Neuronal stem cell (in vitro differentiated cells): ENCODE results near the gene KMT2A.

Experiments
- DNase-seq: peaks from one replicate; pipeline ENCODE4 v3.0.0-alpha.2; 2013; ENCODE audit warnings: low spot score
- H2AFZ ChIP-seq: one replicate; pipeline ENCODE4 v1.6.1; 2013; ENCODE audit warnings: mild to moderate bottlenecking, low read length, inconsistent platforms
- H2AK5ac ChIP-seq: 2 replicates; pipeline ENCODE4 v1.6.1; 2013; ENCODE audit warnings: low read depth, mild to moderate bottlenecking, inconsistent platforms, low read length, moderate library complexity, mixed read lengths
- H2BK120ac ChIP-seq: 2 replicates; pipeline ENCODE4 v1.6.1; 2013; ENCODE audit warnings: low read depth, mild to moderate bottlenecking, inconsistent platforms, low read length, moderate library complexity, mixed read lengths
- H2BK12ac ChIP-seq: one replicate; pipeline ENCODE4 v1.6.1; 2013; ENCODE audit warnings: low read length, inconsistent platforms
- H2BK15ac ChIP-seq: 2 replicates; pipeline ENCODE4 v1.6.1; 2013; ENCODE audit warnings: mild to moderate bottlenecking, low read length, inconsistent platforms, mixed read lengths
- H2BK5ac ChIP-seq: one replicate; pipeline ENCODE4 v1.6.1; 2013; ENCODE audit warnings: inconsistent platforms, mild to moderate bottlenecking, low read length, moderate library complexity
- H3K14ac ChIP-seq: one replicate; pipeline ENCODE4 v1.6.1; 2013; ENCODE audit warnings: low read length, inconsistent platforms
- H3K18ac ChIP-seq: 2 replicates; pipeline ENCODE4 v1.6.1; 2013; ENCODE audit warnings: low read length, inconsistent platforms
- H3K23ac ChIP-seq: 2 replicates; pipeline ENCODE4 v1.6.1; 2013; ENCODE audit warnings: low read depth, mild to moderate bottlenecking, mixed read lengths, low read length, inconsistent platforms; ENCODE audit not compliant: poor library complexity
- H3K27ac ChIP-seq: replicated peaks from 3 replicates; pipeline ENCODE4 v1.5.1; 2013; ENCODE audit warnings: low read length, inconsistent platforms
- H3K27me3 ChIP-seq, 3 experiments: 2 replicates each; pipeline ENCODE4 v1.6.1; 2013; ENCODE audit warnings: low read length in 3 of 3, mild to moderate bottlenecking in 2 of 3, inconsistent platforms in 1 of 3, low read depth in 1 of 3, mixed read lengths in 1 of 3, moderate library complexity in 1 of 3; ENCODE audit not compliant: control insufficient read depth in 3 of 3, insufficient read depth in 3 of 3
- H3K36me3 ChIP-seq, 2 donors: replicated peaks in 1 of 2; 2 replicates each; pipeline ENCODE4 v1.6.1; 2013; ENCODE audit warnings: low read length in 2 of 2; ENCODE audit not compliant: control insufficient read depth in 2 of 2, insufficient read depth in 2 of 2
- H3K4ac ChIP-seq: 2 replicates; pipeline ENCODE4 v1.6.1; 2013; ENCODE audit warnings: inconsistent platforms, mild to moderate bottlenecking, low read length, moderate library complexity
- H3K4me1 ChIP-seq, 2 donors: 1 replicate in 1 of 2; 2 replicates in 1 of 2; pipeline ENCODE4 v1.6.1; 2013; ENCODE audit warnings: low read length in 2 of 2, low read depth in 1 of 2; ENCODE audit not compliant: control insufficient read depth in 2 of 2, insufficient read depth in 1 of 2
- H3K4me2 ChIP-seq: one replicate; pipeline ENCODE4 v1.6.1; 2013; ENCODE audit warnings: mild to moderate bottlenecking, low read length, inconsistent platforms; ENCODE audit not compliant: insufficient read depth, poor library complexity, severe bottlenecking
- H3K4me3 ChIP-seq, 2 donors: 2 replicates each; pipeline ENCODE4 v1.5.1; 2013; ENCODE audit warnings: low read length in 2 of 2, mild to moderate bottlenecking in 2 of 2, inconsistent platforms in 1 of 2, moderate library complexity in 1 of 2
- H3K79me1 ChIP-seq: one replicate; pipeline ENCODE4 v1.6.1; 2013; ENCODE audit warnings: low read depth, mild to moderate bottlenecking, inconsistent platforms, low read length, moderate library complexity
- H3K9ac ChIP-seq: one replicate; pipeline ENCODE4 v1.6.1; 2013; ENCODE audit warnings: mild to moderate bottlenecking, low read depth, low read length, inconsistent platforms; ENCODE audit not compliant: poor library complexity
- H3K9me3 ChIP-seq, 2 donors: replicated peaks in 1 of 2; 2 replicates each; pipeline versions ENCODE3 to v1.6.1; 2013; ENCODE audit warnings: low read length in 2 of 2, mild to moderate bottlenecking in 2 of 2, inconsistent platforms in 1 of 2, low read depth in 1 of 2, mixed read lengths in 1 of 2, moderate library complexity in 1 of 2; ENCODE audit not compliant: control insufficient read depth in 2 of 2, insufficient read depth in 1 of 2
- H4K8ac ChIP-seq: one replicate; pipeline ENCODE4 v1.6.1; 2013; ENCODE audit warnings: low read depth, mild to moderate bottlenecking, inconsistent platforms, low read length, moderate library complexity
- H4K91ac ChIP-seq: one replicate; pipeline ENCODE4 v1.6.1; 2013; ENCODE audit warnings: low read length, low read depth, mild to moderate bottlenecking, inconsistent platforms; ENCODE audit not compliant: poor library complexity
- WGBS, 2 donors: extraction: QIAGEN DNeasy Blood & Tissue Kit; methylation state at CpG; one replicate each; pipeline ENCODE4 v1.1.7; 2013; ENCODE audit warnings: missing lambda C conversion rate in 2 of 2, mixed read lengths in 1 of 2; ENCODE audit not compliant: insufficient read length in 2 of 2, insufficient replicate concordance in 1 of 2; ENCODE audit errors: extremely low coverage in 2 of 2; 5-methylcytosine and 5-hydroxymethylcytosine counted together

Gene KMT2A

GRCh38 chr11:118410055-118410745 lies 26.1 kb upstream of the KMT2A start:
- H2AFZ ChIP-seq: no peak overlapping the region
- no peaks in the 10 kb centered on the region for H3K9me3 ChIP-seq
- peaks cover 2 to 72% of the 10 kb centered on the region in 2 donors for H3K36me3 ChIP-seq
- no peak overlapping the region for H3K23ac ChIP-seq
- DNase-seq: no peak
- H2BK120ac ChIP-seq: no peak overlapping the region
- no peak overlapping the region for H3K4me2 ChIP-seq
- no peak overlapping the region for H2BK15ac ChIP-seq
- H2BK5ac ChIP-seq: no peak overlapping the region
- no peak overlapping the region for H4K91ac ChIP-seq
- no peak overlapping the region for H3K27ac ChIP-seq
- no CpG with 5 or more reads among the region's 7 CpGs for WGBS, 2 donors
- no peaks in the 10 kb centered on the region for H3K4me1 ChIP-seq
- H2BK12ac ChIP-seq: no peak overlapping the region
- no peak overlapping the region for H2AK5ac ChIP-seq
- no peaks in the 10 kb centered on the region for H3K27me3 ChIP-seq
- H3K79me1 ChIP-seq: peaks cover 2% of the 10 kb centered on the region
- no peak overlapping the region for H3K18ac ChIP-seq
- H3K4ac ChIP-seq: no peak overlapping the region
- no peak overlapping the region for H4K8ac ChIP-seq
- H3K4me3 ChIP-seq: no peak overlapping the region
- no peak overlapping the region for H3K14ac ChIP-seq
- H3K9ac ChIP-seq: no peak overlapping the region

GRCh38 chr11:118411530-118411929 lies 24.8 kb upstream of the KMT2A start:
- Histone ChIP-seq H4K91ac (no peak overlapping the region), H3K4me2 (no peak overlapping the region), H3K4me1 (peaks cover 0 to 2% of the 10 kb centered on the region in 2 donors), H3K9ac (no peak overlapping the region), H3K9me3 (no peaks in the 10 kb centered on the region), H3K14ac (no peak overlapping the region), H2AK5ac (no peak overlapping the region), H2BK12ac (no peak overlapping the region), H3K36me3 (peaks cover 2 to 59% of the 10 kb centered on the region in 2 donors), H3K27me3 (no peaks in the 10 kb centered on the region), H2BK5ac (no peak overlapping the region), H3K4ac (no peak overlapping the region), H2BK15ac (no peak overlapping the region), H3K79me1 (peaks cover 2% of the 10 kb centered on the region), H4K8ac (no peak overlapping the region), H3K18ac (no peak overlapping the region), H3K4me3 (no peak overlapping the region), H3K23ac (no peak overlapping the region), H2AFZ (no peak overlapping the region), H2BK120ac (no peak overlapping the region), H3K27ac (no peak overlapping the region)
- DNase-seq: no peak
- no CpG with 5 or more reads among the region's 4 CpGs for WGBS, 2 donors

- peaks cover 0 to 47% of the 10 kb centered on the region in 2 donors for H3K36me3 ChIP-seq
- peaks cover 0 to 2% of the 10 kb centered on the region in 2 donors for H3K4me1 ChIP-seq
- H3K23ac ChIP-seq: no peak overlapping the region
- no peaks in the 10 kb centered on the region for H3K9me3 ChIP-seq
- H2BK120ac ChIP-seq: no peak overlapping the region
- H3K79me1 ChIP-seq: no peaks in the 10 kb centered on the region
- no peak overlapping the region for H2AFZ ChIP-seq
- H3K4me3 ChIP-seq: no peak overlapping the region
- H3K4me2 ChIP-seq: no peak overlapping the region
- H4K91ac ChIP-seq: no peak overlapping the region
- H3K18ac ChIP-seq: no peak overlapping the region
- H2AK5ac ChIP-seq: no peak overlapping the region
- no peak overlapping the region for H2BK12ac ChIP-seq
- no peak overlapping the region for H2BK5ac ChIP-seq
- no peak overlapping the region for H3K14ac ChIP-seq
- H2BK15ac ChIP-seq: no peak overlapping the region
- no peak overlapping the region for H3K27ac ChIP-seq
- no peak overlapping the region for H3K9ac ChIP-seq
- no peak overlapping the region for H3K4ac ChIP-seq
- no peak for DNase-seq
- WGBS, 2 donors: no CpG with 5 or more reads among the region's 1 CpG
- no peaks in the 10 kb centered on the region for H3K27me3 ChIP-seq
- H4K8ac ChIP-seq: no peak overlapping the region
Measured at GRCh38 chr11:118412921-118413320, 23.4 kb upstream of the KMT2A start.

- H2AK5ac ChIP-seq: no peak overlapping the region
- H3K4me2 ChIP-seq: no peak overlapping the region
- H3K9ac ChIP-seq: no peak overlapping the region
- no peak overlapping the region for H3K27ac ChIP-seq
- H3K4me1 ChIP-seq: peaks cover 0 to 2% of the 10 kb centered on the region in 2 donors
- H3K4me3 ChIP-seq: no peak overlapping the region
- no peak for DNase-seq
- H3K27me3 ChIP-seq: no peaks in the 10 kb centered on the region
- H4K91ac ChIP-seq: no peak overlapping the region
- H3K23ac ChIP-seq: no peak overlapping the region
- no peak overlapping the region for H2BK120ac ChIP-seq
- H3K18ac ChIP-seq: no peak overlapping the region
- no peak overlapping the region for H3K4ac ChIP-seq
- no peak overlapping the region for H3K14ac ChIP-seq
- no peak overlapping the region for H2AFZ ChIP-seq
- no peak overlapping the region for H4K8ac ChIP-seq
- no peaks in the 10 kb centered on the region for H3K9me3 ChIP-seq
- no peak overlapping the region for H2BK12ac ChIP-seq
- peaks cover 0 to 25% of the 10 kb centered on the region in 2 donors for H3K36me3 ChIP-seq
- H2BK5ac ChIP-seq: no peak overlapping the region
- no peak overlapping the region for H2BK15ac ChIP-seq
- no CpG with 5 or more reads among the region's 8 CpGs for WGBS, 2 donors
- no peaks in the 10 kb centered on the region for H3K79me1 ChIP-seq
Measured at GRCh38 chr11:118415062-118415738, 21.1 kb upstream of the KMT2A start.
